Esophagus squamous epithelium (tissue), 4 donors: Measurements from ENCODE around the gene SH2D3A.

Experiments used
- CTCF ChIP-seq, 6 experiments: fragments of 450-650 bp in 4 of 6; fragments of 200-600 bp in 2 of 6; sonication (generic) in 2 of 6; IDR thresholded peaks; one replicate each; pipeline ENCODE4 v1.5.1; 2016 to 2019; ENCODE audit warnings: antibody characterized with exemption in 6 of 6, mild to moderate bottlenecking in 4 of 6, moderate library complexity in 4 of 6
- POLR2A ChIP-seq, 4 donors: fragments of 450-650 bp; IDR thresholded peaks; one replicate each; pipeline ENCODE4 v1.6.1; 2017; ENCODE audit warnings: antibody characterized with exemption in 4 of 4, mild to moderate bottlenecking in 4 of 4, moderate library complexity in 3 of 4

- TF ChIP-seq CTCF (IDR thresholded peaks at IDR 0.05) (no peak), POLR2A (IDR thresholded peaks at IDR 0.05) (no peak)
Measured at GRCh38 chr19:6717441-6717971, 49.7 kb downstream of the SH2D3A start.
